ENCODE data around the gene ZNF737.
"Not testable (repeated sequence)": the region's sequence is repeated elsewhere in the genome, so short reads cannot be mapped to it uniquely, and the experiment has no call there.

The ZNF737 gene

GRCh38 chr19:20565321-20566018 is at the start of gene ZNF737:
Gene ZNF737 (minus strand): TSS chr19:20565781. CDS start chr19:20565640, 141 bp downstream.
- DNase-seq = peak; percentile 96

GRCh38 chr19:20614971-20615370 is 49.4 kb upstream of the ZNF737 start:
- not testable (repeated sequence) for DNase-seq

GRCh38 chr19:20612711-20613316 is 47.2 kb upstream of the ZNF737 start:
- DNase-seq = no peak

GRCh38 chr19:20611866-20612265 is 46.3 kb upstream of the ZNF737 start:
- no peak for DNase-seq

GRCh38 chr19:20607943-20608342 is 42.4 kb upstream of the ZNF737 start:
- no peak for DNase-seq

- DNase-seq = no peak
Measured at GRCh38 chr19:20558571-20558970, 7.0 kb downstream of the ZNF737 start.

- no peak for DNase-seq
Measured at GRCh38 chr19:20558011-20558410, 7.6 kb downstream of the ZNF737 start.

- not testable (repeated sequence) for DNase-seq
Measured at GRCh38 chr19:20544667-20545333, 20.8 kb downstream of the ZNF737 start.

GRCh38 chr19:20530303-20530702 is 35.3 kb downstream of the ZNF737 start:
- not testable (repeated sequence) for DNase-seq

- no peak for DNase-seq
Measured at GRCh38 chr19:20513189-20513904, 52.2 kb downstream of the ZNF737 start.

- DNase-seq = no peak
Measured at GRCh38 chr19:20503476-20503875, 62.1 kb downstream of the ZNF737 start.
